Measurements from ENCODE around the gene ZSCAN10.
"Not testable (repeated sequence)": the region's sequence is repeated elsewhere in the genome, so short reads cannot be mapped to it uniquely, and the experiment has no call there.

Gene ZSCAN10

DNA sequence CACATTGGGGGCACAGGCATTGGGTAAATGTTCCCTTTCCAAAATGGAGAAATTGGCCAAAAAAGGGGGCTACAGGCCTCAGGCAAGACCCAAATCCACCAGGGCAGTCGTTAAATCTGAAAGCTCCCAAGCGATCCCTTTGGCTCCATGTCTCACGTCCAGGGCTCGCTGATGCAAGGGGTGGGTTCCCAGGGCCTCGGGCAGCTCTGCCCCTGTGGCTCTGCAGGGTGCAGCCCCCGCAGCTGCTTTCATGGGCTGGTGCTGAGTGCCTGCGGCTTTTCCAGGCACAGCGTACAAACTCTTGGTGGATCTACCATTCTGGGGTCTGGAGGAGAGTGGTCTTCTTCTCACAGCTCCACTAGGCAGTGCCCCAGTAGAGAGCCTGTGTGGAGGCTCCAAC is 15.7 kb downstream of the ZSCAN10 start:
- not testable (repeated sequence) for DNase-seq

DNA sequence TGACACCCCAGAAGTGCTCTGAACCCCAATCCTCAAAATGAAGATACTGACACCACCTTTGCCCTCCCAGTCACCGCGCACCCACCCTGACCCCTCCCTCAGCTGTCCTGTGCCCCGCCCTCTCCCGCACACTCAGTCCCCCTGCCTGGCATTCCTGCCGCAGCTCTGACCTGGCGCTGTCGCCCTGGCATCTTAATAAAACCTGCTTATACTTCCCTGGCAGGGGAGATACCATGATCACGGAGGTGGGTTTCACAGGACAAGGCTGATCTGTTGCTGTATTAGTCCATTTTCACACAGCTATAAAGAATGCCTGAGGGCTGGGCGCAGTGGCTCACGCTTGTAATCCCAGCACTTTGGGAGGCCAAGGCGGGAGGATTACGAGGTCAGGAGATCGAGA is 17.1 kb downstream of the ZSCAN10 start:
- not testable (repeated sequence) for DNase-seq

- DNase-seq = no peak
These were observed 19.1 kb downstream of the ZSCAN10 start for GRCh38 chr16:3080024-3080423.

GRCh38 chr16:3076577-3076976 is 22.5 kb downstream of the ZSCAN10 start:
- no peak for DNase-seq

GRCh38 chr16:3075946-3076345 is 23.1 kb downstream of the ZSCAN10 start:
- DNase-seq = not testable (repeated sequence)

DNA sequence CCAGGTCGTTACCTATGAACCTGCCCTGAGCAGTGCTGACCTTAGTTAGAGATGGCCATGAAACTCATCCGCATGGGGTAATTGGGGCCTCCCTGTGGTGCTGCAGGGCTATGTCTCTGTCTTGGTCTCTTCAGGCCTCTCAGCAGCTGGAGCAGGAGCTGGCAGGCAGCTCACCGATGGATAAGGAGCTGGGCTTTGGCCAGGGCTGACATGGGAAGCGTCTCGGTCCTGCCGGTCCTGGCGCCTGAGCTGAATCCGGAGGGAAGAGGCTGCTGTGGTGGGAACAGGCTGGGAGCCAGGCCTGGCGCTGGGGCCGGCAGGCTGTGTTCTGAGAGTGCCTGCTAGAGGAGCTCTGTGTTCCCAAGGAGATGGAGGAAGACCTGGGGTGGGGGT is 23.6 kb downstream of the ZSCAN10 start:
- no peak for DNase-seq

- peak; percentile 86 for DNase-seq
These were observed 24.1 kb downstream of the ZSCAN10 start for GRCh38 chr16:3074860-3075522.

DNA sequence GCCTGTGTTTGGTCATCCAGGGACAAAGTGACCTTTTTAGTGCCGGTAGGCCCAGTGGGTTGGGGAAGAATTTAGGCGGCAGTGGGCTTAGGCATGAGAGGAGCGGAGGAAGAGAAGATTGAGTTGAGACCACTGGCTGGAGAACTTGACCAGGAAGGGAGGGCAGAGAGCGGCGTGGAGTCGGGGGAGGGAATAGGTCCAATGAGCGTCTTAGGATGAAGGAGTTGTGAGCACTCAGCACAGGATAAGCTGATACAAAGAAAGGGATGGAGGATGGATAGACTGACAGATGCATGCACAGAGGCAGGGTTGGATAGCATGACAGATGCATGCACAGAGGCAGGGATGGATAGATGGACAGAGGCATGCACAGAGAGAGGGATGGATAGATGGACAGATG is 25.6 kb downstream of the ZSCAN10 start:
- no peak for DNase-seq

GRCh38 chr16:3072576-3073263 is 26.4 kb downstream of the ZSCAN10 start:
- not testable (repeated sequence) for DNase-seq

DNA sequence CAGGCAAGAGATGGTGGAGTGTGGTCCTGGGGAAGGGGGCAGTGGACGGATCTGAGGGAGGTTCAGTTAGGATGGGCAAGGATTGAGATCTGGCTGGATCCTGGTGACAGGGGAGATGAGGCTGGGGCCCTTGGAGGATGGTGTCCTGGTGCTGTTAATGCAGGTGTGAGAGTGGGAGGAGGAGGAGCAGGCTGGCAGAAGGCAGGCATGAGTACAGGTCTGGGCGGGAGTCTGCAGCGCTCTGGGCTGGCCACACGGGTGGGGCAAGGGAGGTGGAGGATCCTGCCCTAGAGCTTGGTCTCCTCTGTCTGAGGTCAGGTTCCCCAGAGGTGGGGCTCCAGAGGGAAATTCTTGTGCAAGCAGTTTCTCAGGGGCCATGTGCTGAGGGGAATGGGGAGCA is 26.9 kb downstream of the ZSCAN10 start:
- peak; percentile 51 for DNase-seq

GRCh38 chr16:3071655-3072054 is 27.4 kb downstream of the ZSCAN10 start:
- no peak for DNase-seq

GRCh38 chr16:3070608-3071111 is 28.4 kb downstream of the ZSCAN10 start:
- no peak for DNase-seq

DNA sequence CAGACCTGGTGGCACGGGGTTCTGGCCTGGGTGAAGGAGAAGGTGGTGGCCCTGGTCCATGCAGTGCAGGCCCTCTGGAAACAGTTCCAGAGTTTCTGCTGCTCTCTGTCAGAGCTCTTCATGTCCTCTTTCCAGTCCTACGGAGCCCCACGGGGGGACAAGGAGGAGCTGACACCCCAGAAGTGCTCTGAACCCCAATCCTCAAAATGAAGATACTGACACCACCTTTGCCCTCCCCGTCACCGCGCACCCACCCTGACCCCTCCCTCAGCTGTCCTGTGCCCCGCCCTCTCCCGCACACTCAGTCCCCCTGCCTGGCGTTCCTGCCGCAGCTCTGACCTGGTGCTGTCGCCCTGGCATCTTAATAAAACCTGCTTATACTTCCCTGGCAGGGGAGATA is 29.9 kb downstream of the ZSCAN10 start:
- not testable (repeated sequence) for DNase-seq

- DNase-seq = peak; percentile 13
These were observed 30.6 kb downstream of the ZSCAN10 start for GRCh38 chr16:3068487-3068886.

DNA sequence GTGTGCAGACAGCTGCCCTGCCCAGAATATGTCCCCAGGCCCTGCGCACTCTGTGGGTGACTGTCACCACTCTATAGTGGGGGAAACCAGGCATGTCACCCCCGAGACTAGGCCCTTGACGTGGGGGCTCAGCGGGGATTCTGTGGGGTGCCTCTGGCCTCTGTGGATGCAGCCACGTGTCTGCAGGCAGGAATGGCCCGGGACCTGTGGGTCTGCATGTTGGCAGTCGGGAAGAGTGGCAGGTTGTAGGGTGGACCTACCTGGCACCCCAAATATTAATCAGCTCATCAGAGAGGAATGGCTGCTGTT is 32.7 kb downstream of the ZSCAN10 start:
- DNase-seq = peak; percentile 26

- peak; percentile 47 for DNase-seq
These were observed 33.2 kb downstream of the ZSCAN10 start for GRCh38 chr16:3065742-3066439.

DNA sequence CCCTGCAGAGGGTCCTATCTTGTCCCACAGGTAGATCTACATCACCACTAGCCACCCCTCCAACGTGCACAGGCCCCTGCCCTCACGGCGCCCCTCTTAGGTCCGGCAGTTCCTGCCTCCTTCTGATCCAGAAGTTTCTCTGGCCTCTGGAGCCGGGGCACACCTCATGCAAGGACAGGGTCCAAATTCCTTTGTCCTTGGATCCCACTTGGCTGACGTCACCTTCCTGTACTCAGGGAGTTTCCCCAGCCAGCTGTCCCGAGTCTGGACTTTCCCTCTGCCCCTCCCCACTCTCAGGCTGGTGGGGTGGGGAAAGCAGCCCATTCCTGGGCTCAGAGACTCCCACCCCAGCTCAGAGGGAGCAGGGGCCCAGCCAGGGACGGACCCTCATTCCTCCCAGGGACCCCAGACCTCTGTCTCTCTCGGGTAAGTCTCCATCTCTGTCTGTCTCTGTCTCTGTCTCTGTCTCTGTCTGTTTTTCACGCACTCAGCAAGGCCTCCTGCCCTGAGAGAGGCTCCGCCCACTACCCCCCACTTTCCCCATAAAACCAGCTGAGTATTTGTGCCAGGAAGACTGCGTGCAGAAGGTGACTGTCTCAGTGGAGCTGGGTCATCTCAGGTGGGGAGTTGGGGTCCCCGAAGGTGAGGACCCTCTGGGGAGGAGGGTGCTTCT is 33.9 kb downstream of the ZSCAN10 start, which contains the start of gene IL32:
IL32 (plus strand) TSS at position 572 of the 673 bp plus-strand sequence. CDS start 172 bp downstream, outside the sequence.
- DNase-seq = peak; percentile 82

- DNase-seq = no peak
These were observed 35.3 kb downstream of the ZSCAN10 start for GRCh38 chr16:3063625-3064386.

DNA sequence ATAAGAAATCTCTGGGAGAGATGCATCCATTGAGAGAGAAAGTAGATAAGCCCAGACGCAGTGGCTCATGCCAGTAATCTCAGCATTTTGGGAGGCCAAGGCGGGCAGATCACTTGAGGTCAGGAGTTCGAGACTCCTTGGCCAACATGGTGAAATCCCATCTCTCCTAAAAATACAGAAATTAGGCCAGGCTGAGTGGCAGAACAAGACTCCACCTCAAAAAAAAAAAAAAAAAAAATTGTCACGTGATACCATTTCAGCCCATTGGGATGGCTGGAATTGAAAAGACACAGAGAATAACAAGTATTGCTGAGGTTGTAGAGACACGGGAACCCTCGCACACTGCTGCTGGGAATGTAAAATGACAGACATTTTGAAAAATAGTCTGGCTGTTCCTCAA is 36.5 kb downstream of the ZSCAN10 start:
- no peak for DNase-seq

GRCh38 chr16:3060339-3061127 is 38.6 kb downstream of the ZSCAN10 start:
- no peak for DNase-seq

DNA sequence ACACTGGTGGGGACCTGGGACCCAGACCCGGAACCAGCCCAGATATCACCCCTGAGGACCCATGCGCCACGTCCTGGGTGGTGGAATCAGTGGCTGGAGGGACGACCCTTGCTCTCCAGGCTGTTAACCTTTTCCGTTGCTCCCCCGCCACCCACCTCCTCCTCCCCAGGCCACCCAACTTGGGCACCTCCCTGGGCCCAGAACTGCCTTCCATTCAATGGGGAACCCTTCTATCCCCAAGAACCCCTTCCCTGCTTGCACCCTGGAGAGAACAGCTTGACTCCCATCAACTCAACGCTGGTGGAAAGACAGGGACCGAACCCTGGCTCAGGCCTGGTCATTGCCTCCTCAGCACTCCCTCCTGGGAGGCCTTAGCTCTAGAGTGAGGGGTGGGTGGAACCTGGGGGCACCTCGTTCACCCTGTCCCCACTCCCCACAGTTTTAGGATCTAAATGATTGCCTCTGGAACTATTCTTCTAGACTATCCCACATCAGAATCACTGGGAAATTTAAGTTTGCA is 39.3 kb downstream of the ZSCAN10 start:
- DNase-seq = no peak
